Smooth muscle cell of the umbilical artery (primary cell): Measurements from ENCODE around the gene CEP120. TPM values are rescaled to one million over a fixed set of nuclear protein-coding genes. Genes with fewer than 3 reads are reported as not detected.

ENCODE experiments used
- total RNA-seq: library from RNA; depleted of rRNA; stranded (reverse); fragments of >200 nt; gene quantifications from 2 replicates; pipeline ENCODE4 v1.2.3, GENCODE V29; 2014

Gene CEP120
- 21.7 and 24.7 TPM in 2 replicates for total RNA-seq

DNA sequence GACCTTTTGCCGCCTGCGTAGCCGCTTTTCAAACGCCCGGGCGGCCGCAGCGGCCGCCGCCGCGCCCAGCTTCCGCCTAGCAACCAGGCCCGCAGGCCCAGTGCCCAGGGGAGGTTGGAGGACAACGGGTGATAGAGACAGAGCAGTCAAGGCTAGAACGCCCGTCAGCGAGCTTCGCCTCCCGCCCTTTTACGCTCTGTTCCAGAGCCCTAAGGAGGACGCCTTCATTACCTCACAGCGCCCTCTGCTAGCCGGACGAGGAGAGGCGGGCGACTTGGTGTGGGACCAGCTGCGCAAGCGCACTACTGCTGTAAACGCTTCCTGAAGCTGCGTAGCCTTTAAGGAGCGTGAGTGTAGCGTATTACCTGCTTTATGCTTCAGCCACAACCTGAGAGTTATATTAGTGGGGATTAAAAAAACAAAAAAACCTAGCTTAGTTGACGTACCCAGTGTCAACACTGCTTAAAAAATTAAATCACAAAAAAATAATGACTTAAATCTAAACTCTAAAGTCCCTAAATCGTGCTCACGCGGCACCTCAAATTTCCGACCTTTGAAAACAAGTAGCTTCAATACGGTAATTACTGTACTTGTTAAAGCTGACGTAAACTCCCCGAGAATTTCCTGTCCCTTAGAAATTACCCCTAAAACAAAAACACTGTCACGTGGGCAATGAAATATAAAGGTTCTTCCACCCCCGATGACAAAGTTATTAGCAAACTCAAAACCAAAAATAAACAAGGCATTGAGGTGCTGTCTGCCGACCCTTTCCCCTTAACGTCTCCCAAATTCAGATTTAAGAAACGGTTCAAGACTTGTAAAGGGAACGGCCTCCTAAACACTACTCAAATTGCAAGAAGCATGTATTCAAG is at the start of gene CEP120:
Gene CEP120 (minus strand): TSS at position 126 of the 872 bp plus-strand sequence. CDS start 405 bp downstream, outside the sequence.

Other genes starting within 250 kb of the CEP120 start
- gene CSNK1G3, start 88.8 kb upstream of the CEP120 start, total RNA-seq, result 62.8 and 70.4 TPM in 2 replicates